K562 (cell line): Measurements from ENCODE around the gene RING1. TPM values are rescaled to one million over a fixed set of nuclear protein-coding genes. Genes with fewer than 3 reads are reported as not detected.
A peak's percentile ranks its signal among the peaks of the same experiment; 100 is the strongest.

Source experiments
- ATAC-seq: fragments of 200-7000 bp; cut with Tn5 transposase; 3 replicates; pipeline ENCODE4 v1.9.1; 2020; ENCODE audit warnings: moderate library complexity
- BruUV-seq: library from RNA; stranded (reverse); fragments of 400-500 nt; replicated peaks from 2 replicates; lab custom pipeline; 2021; lab: Mats Ljungman, UMichigan
- CTCF ChIA-PET: fragments of 300-600 bp; formaldehyde crosslinking; extraction: SDS; loops from one replicate; lab custom pipeline; 2021; ENCODE audit warnings: low intra/inter-chr PET ratio; lab: Yijun Ruan, JAX
- POLR2A ChIA-PET: fragments of 300-600, 350-650 bp; sonication (Branson Sonifier 250); formaldehyde crosslinking; extraction: SDS; loops from one replicate; lab custom pipeline; 2021; ENCODE audit warnings: antibody characterized with exemption, inconsistent platforms; lab: Yijun Ruan, JAX
- DNase-seq, 4 experiments: peaks; one replicate each; pipeline versions ENCODE4 v3.0.0 to v3.0.0-alpha.2; 2011 to 2018; ENCODE audit warnings: low spot score in 3 of 4, mixed read lengths in 3 of 4; ENCODE audit errors: extremely low read depth in 1 of 4
- FAIRE-seq: peaks from 2 replicates; lab custom pipeline; 2011; peaks lifted over from hg19 to GRCh38; lab: Jason Lieb, UNC
- H2AFZ ChIP-seq: 2 replicates; pipeline ENCODE4 v1.6.0; 2011; ENCODE audit warnings: low read depth, low read length, control low read depth, inconsistent platforms
- H3K27ac ChIP-seq: fragments of 200-600 bp; 3 replicates; pipeline ENCODE4 v1.8.0; 2011; ENCODE audit warnings: low read depth, mild to moderate bottlenecking, control low read depth, inconsistent platforms, low read length, moderate library complexity, mixed read lengths; ENCODE audit errors: extremely low read depth
- H3K27me3 ChIP-seq, 2 experiments: fragments of 300-600 bp in 1 of 2; 2 replicates in 1 of 2; 3 replicates in 1 of 2; pipeline versions ENCODE4 v1.6.0 to v1.8.0; 2011; ENCODE audit warnings: inconsistent platforms in 2 of 2, low read length in 2 of 2, mild to moderate bottlenecking in 1 of 2, mixed read lengths in 1 of 2, moderate library complexity in 1 of 2; ENCODE audit not compliant: control insufficient read depth in 2 of 2, insufficient read depth in 2 of 2
- H3K36me3 ChIP-seq: fragments of 300-600 bp; 3 replicates; pipeline ENCODE4 v1.8.0; 2011; ENCODE audit warnings: mild to moderate bottlenecking, low read length, inconsistent platforms; ENCODE audit not compliant: control insufficient read depth, insufficient read depth
- H3K4me1 ChIP-seq, 2 experiments: fragments of 200-600 bp in 1 of 2; replicated peaks in 1 of 2; 2 replicates in 1 of 2; 3 replicates in 1 of 2; pipeline versions ENCODE4 v1.5.1 to v1.8.0; 2011; ENCODE audit warnings: inconsistent platforms in 2 of 2, low read length in 2 of 2, mild to moderate bottlenecking in 1 of 2, mixed read lengths in 1 of 2, moderate library complexity in 1 of 2; ENCODE audit not compliant: control insufficient read depth in 2 of 2, insufficient read depth in 2 of 2
- H3K4me2 ChIP-seq: 2 replicates; pipeline ENCODE4 v1.6.1; 2011; ENCODE audit warnings: low read length, control low read depth, inconsistent platforms, mixed read lengths; ENCODE audit not compliant: insufficient read depth
- H3K4me3 ChIP-seq: fragments of 200-600 bp; sonication (generic), shearing (Covaris generic); 2 replicates; pipeline ENCODE4 v1.5.1; 2016; ENCODE audit warnings: control low read depth, inconsistent platforms
- H3K79me2 ChIP-seq: fragments of 200-600 bp; 3 replicates; pipeline ENCODE4 v1.8.0; 2011; ENCODE audit warnings: low read length, inconsistent platforms; ENCODE audit not compliant: control insufficient read depth, insufficient read depth
- H3K9ac ChIP-seq, 2 experiments: 2 replicates each; pipeline versions ENCODE4 v1.6.0 to v1.6.1; 2011; ENCODE audit warnings: low read depth in 2 of 2, low read length in 2 of 2, control low read depth in 1 of 2, inconsistent platforms in 1 of 2, mild to moderate bottlenecking in 1 of 2, mixed read lengths in 1 of 2; ENCODE audit not compliant: insufficient read depth in 1 of 2
- H3K9me1 ChIP-seq: one replicate; pipeline ENCODE4 v1.6.0; 2011; ENCODE audit warnings: inconsistent platforms, mild to moderate bottlenecking, low read length, moderate library complexity; ENCODE audit not compliant: control insufficient read depth, insufficient read depth
- H3K9me3 ChIP-seq: replicated peaks from 2 replicates; pipeline ENCODE4 v1.5.1; 2011; ENCODE audit warnings: low read depth, low read length, inconsistent platforms; ENCODE audit not compliant: control insufficient read depth, insufficient read depth
- H4K20me1 ChIP-seq: replicated peaks from 2 replicates; pipeline ENCODE4 v1.6.1; 2011; ENCODE audit warnings: low read length, inconsistent platforms, mixed read lengths; ENCODE audit not compliant: control insufficient read depth, insufficient read depth
- BCOR ChIP-seq: fragments of 450-650 bp; IDR thresholded peaks from 2 replicates; pipeline ENCODE4 v1.6.1; 2016
- CEBPB ChIP-seq: fragments of 450-650 bp; IDR thresholded peaks from 2 replicates; pipeline ENCODE4 v1.6.1; 2016; ENCODE audit warnings: missing genetic modification characterization, missing compliant biosample characterization
- HIVEP1 ChIP-seq: fragments of 250-450 bp; sonication (Bioruptor Pico); IDR thresholded peaks from 2 replicates; pipeline ENCODE4 v1.4.0; 2020; ENCODE audit warnings: mild to moderate bottlenecking
- NFATC3 ChIP-seq: fragments of 450-650 bp; IDR thresholded peaks from 2 replicates; pipeline ENCODE4 v1.6.1; 2017; ENCODE audit warnings: mild to moderate bottlenecking
- SRSF9 ChIP-seq: fragments of 200-400 bp; formaldehyde crosslinking; IDR thresholded peaks from 2 replicates; pipeline ENCODE4 v1.6.1; 2017; ENCODE audit warnings: low read depth, low read length, borderline replicate concordance
- ZFP30 ChIP-seq: fragments of 250-450 bp; sonication (Bioruptor Pico); IDR thresholded peaks from 2 replicates; pipeline ENCODE4 v1.8.0; 2022; ENCODE audit warnings: moderate library complexity, mild to moderate bottlenecking, inconsistent platforms, borderline replicate concordance
- ZNF121 ChIP-seq: sonication (generic); formaldehyde crosslinking; conservative IDR thresholded peaks from 2 replicates; pipeline ENCODE4 v1.8.0; 2022; ENCODE audit warnings: missing genetic modification reagents
- ZNF644 ChIP-seq: fragments of 200-800 bp; sonication (Bioruptor generic); IDR thresholded peaks from 2 replicates; pipeline ENCODE4 v1.6.1; 2016; ENCODE audit warnings: low read depth, missing genetic modification characterization, missing compliant biosample characterization
- WGBS: fragments of 100-300 bp; shearing (Covaris generic); methylation state at CpG from one replicate; pipeline ENCODE4 v1.1.6; 2016; ENCODE audit warnings: low coverage, mixed read lengths; ENCODE audit not compliant: insufficient coverage; ENCODE audit errors: missing lambda C conversion rate; 5-methylcytosine and 5-hydroxymethylcytosine counted together
- in situ Hi-C: fragments of 300-500 bp; cut with MboI; formaldehyde crosslinking; loops from 4 replicates; pipeline ENCODE4 v1.15.0; 2018; ENCODE audit warnings: inconsistent platforms, mixed read lengths
- intact Hi-C: fragments of 100-400 bp; cut with micrococcal nuclease; formaldehyde crosslinking; loops from 2 replicates; pipeline ENCODE4 v1.14.2; 2022
- polyA plus RNA-seq, 8 experiments: library from polyadenylated mRNA; depleted of rRNA in 4 of 8; stranded (reverse) in 5 of 8; unstranded in 3 of 8; fragments of >200 nt; fragmentation: Nextera tagmentation in 2 of 8; fragmentation: Illumina TruSeq in 1 of 8; extraction: Ambion mirVana in 2 of 8; extraction: Trizol in 1 of 8; gene quantifications; 2 replicates each; pipeline versions ENCODE4 v1.2.1 to v1.2.3, GENCODE V29; 2011 to 2014; ENCODE audit warnings: inconsistent platforms in 1 of 8, missing spikeins in 1 of 8
- total RNA-seq, 7 experiments: library from RNA; depleted of rRNA in 6 of 7; stranded (reverse); fragments of >200 nt in 6 of 7; fragmentation: Illumina TruSeq in 2 of 7; extraction: Trizol in 2 of 7; gene quantifications; 2 replicates each; pipeline versions ENCODE4 v1.2.1 to v1.2.3, GENCODE V29; 2011 to 2021; ENCODE audit warnings: low replicate concordance in 1 of 7
- TF ChIP-seq, protein P1 (sequence below), 2 experiments: fragments of 450-650 bp in 1 of 2; sonication (generic) in 1 of 2; formaldehyde crosslinking in 1 of 2; IDR thresholded peaks in 1 of 2; conservative IDR thresholded peaks in 1 of 2; 2 replicates each; pipeline versions ENCODE4 v1.6.1 to v1.8.1; 2016 to 2023; ENCODE audit warnings: mild to moderate bottlenecking in 2 of 2, moderate library complexity in 2 of 2, inconsistent platforms in 1 of 2, missing genetic modification reagents in 1 of 2
- TF ChIP-seq, protein P2 (sequence below): sonication (generic); formaldehyde crosslinking; IDR thresholded peaks from 2 replicates; pipeline ENCODE4 v1.8.1; 2023; ENCODE audit warnings: mild to moderate bottlenecking, missing genetic modification reagents

RING1 gene
- total and polyA plus RNA-seq, 9 of the 15 experiments (the other 6 are each of a cell fraction or from before 2014, with no cell fraction given): 4.2 to 59.1 (median 36.9) TPM

DNA sequence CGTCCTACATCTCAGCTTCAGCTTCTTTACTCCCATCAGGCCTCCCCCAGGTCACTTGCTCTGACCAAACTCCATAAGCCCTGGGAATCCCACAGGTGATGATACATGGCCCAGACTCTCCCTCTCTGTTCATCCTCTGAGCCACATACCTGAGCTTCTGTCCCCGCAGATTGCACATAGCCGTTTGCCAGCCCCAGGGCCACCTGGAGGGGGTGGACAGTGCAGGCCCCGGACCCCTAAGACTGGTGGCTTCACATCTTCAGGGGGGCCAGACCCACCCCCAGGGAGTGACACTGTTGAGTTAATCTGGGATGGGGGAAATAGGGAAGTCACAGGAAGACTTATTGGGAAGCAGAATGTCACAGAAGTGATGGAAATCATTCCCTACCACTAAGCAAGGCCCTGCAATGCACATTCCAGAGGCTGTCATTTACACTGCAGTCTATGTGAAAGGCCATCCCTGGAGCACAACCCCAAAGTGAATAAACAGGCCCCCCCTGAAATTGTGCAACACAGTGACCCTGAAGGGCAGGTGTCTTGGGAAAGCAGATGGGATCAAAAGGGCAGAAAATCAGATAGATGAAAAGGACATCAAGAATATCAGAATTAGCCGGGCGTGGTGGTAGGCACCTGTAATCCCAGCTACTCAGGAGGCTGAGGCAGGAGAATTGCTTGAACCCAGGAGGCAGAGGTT, 10.0 kb upstream of the RING1 start:
- intact Hi-C loops: no loop called here
- H3K79me2 ChIP-seq: peaks cover 54% of the 10 kb centered on the region
- 68% methylated on average over 6 of the region's 6 CpGs for WGBS

DNA sequence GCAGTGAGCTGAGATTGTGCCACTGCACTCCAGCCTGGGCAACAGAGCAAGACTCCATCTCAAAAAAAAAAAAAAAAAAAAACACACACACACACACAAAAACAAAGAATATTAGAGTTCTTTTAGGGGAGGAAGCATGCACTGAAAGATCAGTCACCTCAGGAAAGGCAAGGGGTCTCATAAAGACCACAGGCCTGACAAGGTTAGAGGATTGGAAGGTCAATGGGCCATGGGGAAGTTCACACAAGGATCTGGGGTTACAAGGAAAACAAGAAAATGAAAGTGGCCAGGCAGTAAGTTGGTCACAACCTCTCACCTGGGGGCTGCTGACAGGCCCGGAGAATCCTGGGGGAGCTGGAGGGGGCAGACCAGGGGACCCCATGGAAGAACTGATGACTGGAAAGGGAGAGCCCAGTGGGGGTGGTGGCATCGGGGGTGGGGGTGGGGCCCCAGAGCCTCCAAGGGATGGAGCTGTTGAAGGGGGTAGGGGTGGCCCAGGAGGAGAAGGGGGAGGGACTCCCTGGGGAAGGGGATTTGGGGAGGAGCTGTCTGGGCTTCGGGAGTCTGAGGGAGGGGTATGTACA, 9.4 kb upstream of the RING1 start:
- intact Hi-C loops (no loop called here), in situ Hi-C loops (no loop called here)
- ChIA-PET CTCF (no interaction called here), POLR2A (interaction anchor here (1.4 kb wide), 1 partner anchor 49 kb away, joined by 4 read pairs; no protein-coding TSS in a partner anchor)
- Histone ChIP-seq H3K4me2 (peak overlapping the region; percentile 100), H2AFZ (peak overlapping the region; percentile 96; the same call in 1 of the 2 replicates), H3K9me3 (no peaks in the 10 kb centered on the region), H3K9ac (peak overlapping the region; percentile 97 to 100; a peak in 3 of 4 replicates), H3K9me1 (peaks cover 7% of the 10 kb centered on the region), H4K20me1 (peaks cover 20% of the 10 kb centered on the region), H3K4me3 (peak overlapping the region; percentile 65), H3K4me1 (peaks cover 38 to 39% of the 10 kb centered on the region in 2 experiments; a peak in 4 of 5 replicates), H3K27me3 (no peaks in the 10 kb centered on the region), H3K79me2 (peaks cover 61% of the 10 kb centered on the region), H3K27ac (peak overlapping the region; percentile 99), H3K36me3 (peaks cover 62% of the 10 kb centered on the region)
- DNase-seq (peak in 3 of 4 experiments; percentile 24 to 63 (median 61)), FAIRE-seq (no peak), ATAC-seq (no peak)
- TF ChIP-seq, protein P1, sequence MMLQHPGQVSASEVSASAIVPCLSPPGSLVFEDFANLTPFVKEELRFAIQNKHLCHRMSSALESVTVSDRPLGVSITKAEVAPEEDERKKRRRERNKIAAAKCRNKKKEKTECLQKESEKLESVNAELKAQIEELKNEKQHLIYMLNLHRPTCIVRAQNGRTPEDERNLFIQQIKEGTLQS (IDR thresholded peaks at IDR 0.05): no peak
- TF ChIP-seq, protein P1 (CRISPR knock-in tag; conservative IDR thresholded peaks at IDR 0.05): no peak
- peak; percentile 45; the same call in 1 of the 2 replicates for TF ChIP-seq ZNF121
- TF ChIP-seq BCOR: peak; percentile 17; the same call in 1 of the 2 replicates
- no peak for TF ChIP-seq SRSF9
- TF ChIP-seq, protein P2, sequence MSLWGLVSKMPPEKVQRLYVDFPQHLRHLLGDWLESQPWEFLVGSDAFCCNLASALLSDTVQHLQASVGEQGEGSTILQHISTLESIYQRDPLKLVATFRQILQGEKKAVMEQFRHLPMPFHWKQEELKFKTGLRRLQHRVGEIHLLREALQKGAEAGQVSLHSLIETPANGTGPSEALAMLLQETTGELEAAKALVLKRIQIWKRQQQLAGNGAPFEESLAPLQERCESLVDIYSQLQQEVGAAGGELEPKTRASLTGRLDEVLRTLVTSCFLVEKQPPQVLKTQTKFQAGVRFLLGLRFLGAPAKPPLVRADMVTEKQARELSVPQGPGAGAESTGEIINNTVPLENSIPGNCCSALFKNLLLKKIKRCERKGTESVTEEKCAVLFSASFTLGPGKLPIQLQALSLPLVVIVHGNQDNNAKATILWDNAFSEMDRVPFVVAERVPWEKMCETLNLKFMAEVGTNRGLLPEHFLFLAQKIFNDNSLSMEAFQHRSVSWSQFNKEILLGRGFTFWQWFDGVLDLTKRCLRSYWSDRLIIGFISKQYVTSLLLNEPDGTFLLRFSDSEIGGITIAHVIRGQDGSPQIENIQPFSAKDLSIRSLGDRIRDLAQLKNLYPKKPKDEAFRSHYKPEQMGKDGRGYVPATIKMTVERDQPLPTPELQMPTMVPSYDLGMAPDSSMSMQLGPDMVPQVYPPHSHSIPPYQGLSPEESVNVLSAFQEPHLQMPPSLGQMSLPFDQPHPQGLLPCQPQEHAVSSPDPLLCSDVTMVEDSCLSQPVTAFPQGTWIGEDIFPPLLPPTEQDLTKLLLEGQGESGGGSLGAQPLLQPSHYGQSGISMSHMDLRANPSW (CRISPR knock-in tag): no peak
- no peak for TF ChIP-seq HIVEP1 (CRISPR knock-in tag)
- BruUV-seq: no TSS peak
- 27% methylated on average over 2 of the region's 3 CpGs for WGBS

More for the DNA sequence above, 10.0 kb upstream of the RING1 start:
- Histone ChIP-seq H2AFZ (no peak overlapping the region), H3K27ac (no peak overlapping the region), H3K9ac (0 out of 4 replicates have a peak overlapping the region, but pooled peaks of 1 of the 2 experiments have one; percentile 8), H4K20me1 (peaks cover 16% of the 10 kb centered on the region), H3K9me1 (peaks cover 7% of the 10 kb centered on the region), H3K9me3 (no peaks in the 10 kb centered on the region), H3K4me1 (peaks cover 32 to 33% of the 10 kb centered on the region in 2 experiments; a peak in 4 of 5 replicates), H3K4me3 (no peak overlapping the region), H3K4me2 (peak overlapping the region; percentile 9; the same call in 1 of the 2 replicates), H3K36me3 (peaks cover 57% of the 10 kb centered on the region), H3K27me3 (no peaks in the 10 kb centered on the region)
- BruUV-seq: TSS peak; percentile 31
- CTCF ChIA-PET: interaction anchor here (1.3 kb wide), 1 partner anchor 37 kb away, joined by 5 read pairs; no protein-coding TSS in a partner anchor
- POLR2A ChIA-PET: interaction anchor here (0.6 to 1.7 kb wide), 5 partner anchors 10 to 226 kb away, joined by 3 to 8 read pairs (median 3); partner anchors contain the start of gene RING1
- ATAC-seq: no peak
- TF ChIP-seq NFATC3 (no peak), ZNF644 (tag) (no peak), CEBPB (tag) (peak; percentile 67), ZFP30 (CRISPR knock-in tag) (no peak)
- in situ Hi-C loops: no loop called here
- no peak for FAIRE-seq
- no peak for DNase-seq
